GM21528 (cell line): ENCODE data around the gene ISYNA1.

ENCODE experiments used
- ATAC-seq: cut with Tn5 transposase; IDR thresholded peaks from one replicate; pipeline ENCODE4 v1.9.1; 2021; ENCODE audit warnings: mild to moderate bottlenecking, moderate library complexity; ENCODE audit not compliant: unreplicated experiment, low FRiP score

The ISYNA1 gene

GRCh38 chr19:18437491-18438330, at the start of gene ISYNA1:
Gene ISYNA1, minus strand, starts transcription at chr19:18438133. Its CDS starts 154 bp downstream, at chr19:18437979.
- ATAC-seq: peak; percentile 15

GRCh38 chr19:18486746-18487145, 48.8 kb upstream of the ISYNA1 start:
- no peak for ATAC-seq

- no peak for ATAC-seq
Observed at GRCh38 chr19:18484992-18485391, 47.1 kb upstream of the ISYNA1 start.

GRCh38 chr19:18483119-18483890, 45.4 kb upstream of the ISYNA1 start:
- no peak for ATAC-seq

GRCh38 chr19:18481505-18482222, 43.7 kb upstream of the ISYNA1 start:
- no peak for ATAC-seq

- ATAC-seq: no peak
Observed at GRCh38 chr19:18480006-18480691, 42.2 kb upstream of the ISYNA1 start.

- ATAC-seq: no peak
Observed at GRCh38 chr19:18478545-18479311, 40.8 kb upstream of the ISYNA1 start.

- no peak for ATAC-seq
Observed at GRCh38 chr19:18477974-18478373, 40.0 kb upstream of the ISYNA1 start.

- ATAC-seq: no peak
Observed at GRCh38 chr19:18477042-18477779, 39.3 kb upstream of the ISYNA1 start.

GRCh38 chr19:18476507-18477041, 38.6 kb upstream of the ISYNA1 start:
- ATAC-seq: no peak

GRCh38 chr19:18475762-18476331, 37.9 kb upstream of the ISYNA1 start:
- ATAC-seq: no peak

GRCh38 chr19:18475004-18475453, 37.1 kb upstream of the ISYNA1 start:
- no peak for ATAC-seq

- no peak for ATAC-seq
Observed at GRCh38 chr19:18474366-18474887, 36.5 kb upstream of the ISYNA1 start.

- no peak for ATAC-seq
Observed at GRCh38 chr19:18473706-18474087, 35.8 kb upstream of the ISYNA1 start.

- no peak for ATAC-seq
Observed at GRCh38 chr19:18473003-18473705, 35.2 kb upstream of the ISYNA1 start.

GRCh38 chr19:18470787-18471186, 32.9 kb upstream of the ISYNA1 start:
- ATAC-seq: no peak

GRCh38 chr19:18469069-18469846, 31.3 kb upstream of the ISYNA1 start:
- ATAC-seq: no peak
